Activated CD8-positive, alpha-beta T cell treated with anti-CD3 and anti-CD28 coated beads for 36 hours (primary cell): Measurements from ENCODE around the gene BAG1. TPM values are rescaled to one million over a fixed set of nuclear protein-coding genes. Genes with fewer than 3 reads are reported as not detected.
A peak's percentile ranks its signal among the peaks of the same experiment; 100 is the strongest.

Experiments used
- ATAC-seq: fragments of 200-7000 bp; cut with Tn5 transposase; one replicate; pipeline ENCODE4 v1.10.0; 2021; ENCODE audit warnings: mild to moderate bottlenecking, moderate library complexity
- CTCF ChIA-PET: fragments of 350-600 bp; sonication (Branson Sonifier 250); formaldehyde crosslinking; loops from one replicate; lab custom pipeline; 2021; ENCODE audit warnings: antibody characterized with exemption; lab: Charles Lee
- POLR2A ChIA-PET: fragments of 350-600 bp; sonication (Branson Sonifier 250); formaldehyde crosslinking; loops from one replicate; lab custom pipeline; 2021; ENCODE audit warnings: antibody characterized with exemption; lab: Charles Lee
- DNase-seq: peaks from one replicate; pipeline ENCODE4 v3.0.0-alpha.2; 2020
- H3K27ac Mint-ChIP-seq: one replicate; pipeline ENCODE4 v1.8.0; 2021; ENCODE audit warnings: mild to moderate bottlenecking, mixed read lengths
- H3K27me3 Mint-ChIP-seq: one replicate; pipeline ENCODE4 v1.8.0; 2021; ENCODE audit warnings: mixed read lengths
- H3K36me3 Mint-ChIP-seq: one replicate; pipeline ENCODE4 v1.8.0; 2021; ENCODE audit warnings: low read depth, mixed read lengths
- H3K4me1 Mint-ChIP-seq: one replicate; pipeline ENCODE4 v1.8.0; 2021; ENCODE audit warnings: low read depth, mixed read lengths
- H3K4me3 Mint-ChIP-seq: one replicate; pipeline ENCODE4 v1.8.0; 2021; ENCODE audit warnings: mild to moderate bottlenecking, moderate library complexity, mixed read lengths
- H3K9me3 Mint-ChIP-seq: one replicate; pipeline ENCODE4 v1.8.0; 2021; ENCODE audit warnings: mixed read lengths
- intact Hi-C: fragments of 100-400 bp; cut with micrococcal nuclease; formaldehyde crosslinking; loops from one replicate; pipeline ENCODE4 v1.10.0; 2022
- total RNA-seq, 2 experiments: library from RNA; stranded (reverse); gene quantifications; one replicate each; pipeline ENCODE4 v1.2.3, GENCODE V29; 2021
- TF ChIP-seq, protein P1 (sequence below): fragments of 200-600 bp; IDR thresholded peaks from one replicate; pipeline ENCODE4 v1.8.0; 2022; ENCODE audit warnings: antibody characterized with exemption, mild to moderate bottlenecking

The BAG1 gene
- total RNA-seq, 2 experiments from 2014 or later, result 55.6 to 61.6 TPM

DNA sequence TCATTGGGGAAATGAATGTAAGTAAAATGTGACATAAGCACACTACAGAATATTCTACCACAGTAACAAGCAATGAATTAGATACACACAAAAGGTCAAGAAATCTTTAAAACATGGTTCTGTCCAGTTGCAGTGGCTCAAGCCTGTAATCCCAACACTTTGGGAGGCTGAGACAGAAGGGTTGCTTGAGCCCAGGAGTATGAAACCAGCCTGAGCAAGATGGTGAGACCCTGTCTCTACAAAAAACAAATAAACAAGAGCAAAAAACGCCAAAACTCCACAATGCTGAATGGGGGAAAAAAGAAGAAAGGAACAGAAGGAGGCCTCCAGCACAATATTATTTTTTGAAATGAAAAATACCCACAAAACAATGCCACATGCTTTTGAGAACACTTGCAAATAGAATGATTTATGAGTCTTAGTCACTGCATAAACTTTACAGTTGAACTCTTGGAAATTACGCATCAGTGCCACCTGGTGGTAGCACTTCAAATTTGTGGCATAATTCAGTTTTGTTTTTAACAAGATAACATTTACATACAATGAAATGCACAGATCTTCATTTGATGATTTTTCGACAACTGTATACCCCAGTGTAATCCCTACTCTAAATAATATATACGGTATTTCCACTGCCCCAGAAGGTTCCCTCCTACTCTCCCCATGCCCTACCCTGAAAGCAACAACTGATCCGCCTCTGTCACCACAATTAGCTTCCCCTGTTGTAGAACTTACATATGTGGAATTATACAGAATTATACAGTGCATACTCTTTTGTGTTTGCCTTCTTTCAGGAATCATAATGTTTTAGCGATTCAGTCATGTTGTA lies 39.0 kb downstream of the BAG1 start:
- ATAC-seq, result peak; percentile 75
- H3K4me1 Mint-ChIP-seq, result peaks cover 15% of the 10 kb centered on the region
- ChIA-PET CTCF (interaction anchor here (0.6 to 2.8 kb wide), 46 partner anchors 8 to 186 kb away, joined by 3 to 25 read pairs (median 4); partner anchors contain the start of genes B4GALT1, SMU1 and SPINK4), POLR2A (interaction anchor here (1.1 kb wide), 1 partner anchor 149 kb away, joined by 3 read pairs; the partner anchor contains the start of gene SMU1)
- H3K9me3 Mint-ChIP-seq, result no peaks in the 10 kb centered on the region
- TF ChIP-seq, protein P1, sequence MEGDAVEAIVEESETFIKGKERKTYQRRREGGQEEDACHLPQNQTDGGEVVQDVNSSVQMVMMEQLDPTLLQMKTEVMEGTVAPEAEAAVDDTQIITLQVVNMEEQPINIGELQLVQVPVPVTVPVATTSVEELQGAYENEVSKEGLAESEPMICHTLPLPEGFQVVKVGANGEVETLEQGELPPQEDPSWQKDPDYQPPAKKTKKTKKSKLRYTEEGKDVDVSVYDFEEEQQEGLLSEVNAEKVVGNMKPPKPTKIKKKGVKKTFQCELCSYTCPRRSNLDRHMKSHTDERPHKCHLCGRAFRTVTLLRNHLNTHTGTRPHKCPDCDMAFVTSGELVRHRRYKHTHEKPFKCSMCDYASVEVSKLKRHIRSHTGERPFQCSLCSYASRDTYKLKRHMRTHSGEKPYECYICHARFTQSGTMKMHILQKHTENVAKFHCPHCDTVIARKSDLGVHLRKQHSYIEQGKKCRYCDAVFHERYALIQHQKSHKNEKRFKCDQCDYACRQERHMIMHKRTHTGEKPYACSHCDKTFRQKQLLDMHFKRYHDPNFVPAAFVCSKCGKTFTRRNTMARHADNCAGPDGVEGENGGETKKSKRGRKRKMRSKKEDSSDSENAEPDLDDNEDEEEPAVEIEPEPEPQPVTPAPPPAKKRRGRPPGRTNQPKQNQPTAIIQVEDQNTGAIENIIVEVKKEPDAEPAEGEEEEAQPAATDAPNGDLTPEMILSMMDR, result peak; percentile 81
- peak; percentile 85 for DNase-seq
- no peak overlapping the region for H3K27ac Mint-ChIP-seq
- no peaks in the 10 kb centered on the region for H3K36me3 Mint-ChIP-seq
- H3K27me3 Mint-ChIP-seq, result peaks cover 1% of the 10 kb centered on the region
- intact Hi-C loops, result loop anchor here (1.0 kb wide), 1 partner anchor 144 kb away; no protein-coding TSS in a partner anchor
- no peak overlapping the region for H3K4me3 Mint-ChIP-seq

DNA sequence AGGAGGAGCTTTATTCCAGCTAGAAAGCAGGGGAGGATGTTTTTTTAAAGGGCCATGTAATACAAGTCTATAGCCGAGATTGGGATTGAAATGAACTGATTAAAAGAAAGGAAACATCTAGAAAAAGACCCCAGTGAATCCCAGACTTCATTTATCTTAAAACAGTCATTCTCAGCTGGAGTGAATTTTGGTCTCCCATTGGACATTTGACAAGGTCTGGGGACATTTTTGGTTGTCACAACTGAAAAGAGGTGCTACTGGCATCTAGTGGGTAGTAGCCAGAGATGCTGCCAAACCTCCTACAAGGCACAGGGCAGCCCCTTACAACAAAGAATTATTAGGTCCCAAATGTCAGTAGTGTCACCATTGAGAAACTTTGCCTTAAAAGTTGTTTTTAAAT lies 40.8 kb downstream of the BAG1 start:
- Mint-ChIP-seq H3K4me1 (peaks cover 16% of the 10 kb centered on the region), H3K27ac (no peak overlapping the region), H3K27me3 (peaks cover 1% of the 10 kb centered on the region), H3K36me3 (no peaks in the 10 kb centered on the region), H3K9me3 (no peaks in the 10 kb centered on the region), H3K4me3 (no peak overlapping the region)
- ChIA-PET CTCF (interaction anchor here (1.4 kb wide), 1 partner anchor 64 kb away, joined by 3 read pairs; no protein-coding TSS in a partner anchor), POLR2A (no interaction called here)
- ATAC-seq (no peak), DNase-seq (no peak)
- TF ChIP-seq, protein P1, result no peak
- intact Hi-C loops, result no loop called here

DNA sequence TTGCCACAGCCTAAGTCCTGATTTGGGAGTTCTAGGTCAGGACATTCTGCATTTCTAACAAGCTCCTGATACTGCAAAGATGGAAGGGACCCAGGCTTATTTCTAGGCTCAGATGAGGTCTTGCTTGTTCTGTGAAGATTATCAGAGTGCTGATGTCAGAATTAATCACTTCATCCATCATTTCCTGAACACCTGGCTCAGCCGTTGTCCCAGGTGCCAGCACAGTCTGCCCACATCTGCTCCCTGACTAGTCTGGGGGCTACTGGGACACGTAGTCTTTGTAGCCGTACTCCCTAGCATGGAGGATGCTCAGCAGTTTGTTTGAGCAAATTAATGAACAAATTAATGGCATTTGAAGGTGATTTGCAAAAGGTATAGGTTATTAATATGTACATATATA lies 42.5 kb downstream of the BAG1 start:
- intact Hi-C loops, result no loop called here
- TF ChIP-seq, protein P1, result no peak
- H3K4me3 Mint-ChIP-seq, result no peak overlapping the region
- H3K36me3 Mint-ChIP-seq, result no peaks in the 10 kb centered on the region
- peaks cover 1% of the 10 kb centered on the region for H3K27me3 Mint-ChIP-seq
- peaks cover 16% of the 10 kb centered on the region for H3K4me1 Mint-ChIP-seq
- H3K9me3 Mint-ChIP-seq, result no peaks in the 10 kb centered on the region
- DNase-seq (no peak), ATAC-seq (no peak)
- ChIA-PET CTCF (interaction anchor here (1.2 kb wide), 1 partner anchor 141 kb away, joined by 4 read pairs; no protein-coding TSS in a partner anchor), POLR2A (no interaction called here)
- H3K27ac Mint-ChIP-seq, result no peak overlapping the region

DNA sequence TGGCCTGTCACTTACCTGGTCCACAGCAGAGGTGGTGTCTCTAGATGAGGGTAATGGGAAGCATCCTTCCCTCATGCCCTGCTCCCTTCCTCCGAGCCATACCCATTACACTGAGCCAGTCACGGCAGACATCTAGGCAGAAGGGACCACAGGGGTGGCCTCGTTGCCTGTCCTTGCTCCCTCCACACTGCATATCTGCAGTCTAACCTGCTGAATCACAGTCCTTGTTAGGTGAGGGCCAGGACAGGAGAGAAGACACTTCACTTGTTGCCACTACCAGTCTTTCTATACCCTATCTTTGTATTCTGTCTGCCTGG lies 43.0 kb downstream of the BAG1 start:
- H3K4me3 Mint-ChIP-seq, result no peak overlapping the region

More for the DNA sequence above, 43.0 kb downstream of the BAG1 start:
- Mint-ChIP-seq H3K27ac (no peak overlapping the region), H3K9me3 (no peaks in the 10 kb centered on the region), H3K27me3 (peaks cover 1% of the 10 kb centered on the region), H3K36me3 (no peaks in the 10 kb centered on the region), H3K4me1 (peaks cover 16% of the 10 kb centered on the region)
- ChIA-PET POLR2A (no interaction called here), CTCF (no interaction called here)
- no peak for DNase-seq
- intact Hi-C loops, result no loop called here
- ATAC-seq, result no peak
- TF ChIP-seq, protein P1, result no peak
